ENCODE measurements around the gene BMAL2.

DNA sequence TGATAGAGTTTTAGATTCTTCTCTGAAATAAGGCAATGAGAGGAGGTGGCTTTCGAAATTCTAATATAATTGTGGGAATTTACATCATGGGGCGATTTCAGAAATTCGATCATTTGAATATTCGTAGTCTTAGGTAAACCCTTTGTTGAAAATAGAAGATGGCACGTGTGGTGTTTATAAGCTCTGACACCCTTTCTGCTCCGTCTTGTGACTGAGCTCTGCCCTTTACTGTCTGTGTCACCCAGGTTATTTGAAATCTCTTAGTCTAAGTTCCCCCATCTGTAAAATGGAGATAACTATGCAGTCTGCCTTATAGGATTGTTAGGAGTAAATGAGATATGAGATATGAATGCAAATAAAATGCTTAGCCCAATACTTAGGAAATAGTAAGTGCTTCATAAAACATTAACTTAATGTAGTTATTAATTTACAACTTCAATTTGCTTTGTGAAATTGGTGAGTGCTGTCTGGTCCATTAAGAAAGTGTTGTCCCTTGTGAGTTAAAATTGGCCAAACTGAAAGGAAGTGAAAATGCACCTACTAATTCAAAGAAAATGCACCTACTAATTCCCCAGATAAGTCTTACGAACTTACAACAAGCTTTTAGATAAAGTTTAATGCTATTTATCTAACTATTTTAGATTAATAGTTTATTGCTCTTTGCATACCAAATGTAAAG lies 1.5 kb downstream of the BMAL2 start:
- no peak for TF ChIP-seq POLR2A (IDR thresholded peaks at IDR 0.05; ENCODE audit: low read length)
- TF ChIP-seq CEBPB (IDR thresholded peaks at IDR 0.05), result no peak
- no peak for TF ChIP-seq CHD4 (IDR thresholded peaks at IDR 0.05; ENCODE audit: borderline replicate concordance)
- no peak for TF ChIP-seq EP300 (IDR thresholded peaks at IDR 0.05)
- no peak for TF ChIP-seq NR3C1 (IDR thresholded peaks at IDR 0.05)
- no peak for TF ChIP-seq ELK1 (IDR thresholded peaks at IDR 0.05; ENCODE audit: low read depth, low read length)
- no peak for TF ChIP-seq CTCF (IDR thresholded peaks at IDR 0.05)
- TF ChIP-seq MYC (IDR thresholded peaks at IDR 0.05; ENCODE audit: borderline replicate concordance, low read length), result no peak
- TF ChIP-seq KDM1A (IDR thresholded peaks at IDR 0.05; ENCODE audit: low read depth), result no peak
- no peak for TF ChIP-seq ESRRA (IDR thresholded peaks at IDR 0.05; ENCODE audit: borderline replicate concordance, low read length)
- TF ChIP-seq CHD2 (IDR thresholded peaks at IDR 0.05; ENCODE audit: low read length, partially characterized antibody), result no peak
